MM.1S (cell line): ENCODE data around the gene GALNT9.

Experiments
- EZH2 ChIP-seq: fragments of 300-600 bp; sonication (generic); optimal IDR thresholded peaks from 2 replicates; pipeline ENCODE3; 2017; ENCODE audit warnings: low read depth, mild to moderate bottlenecking, antibody characterized with exemption, low read length, mixed read lengths
- EZH2phosphoT487 ChIP-seq: fragments of 300-600 bp; sonication (generic); IDR thresholded peaks from 2 replicates; pipeline ENCODE4 v1.6.1; 2018; ENCODE audit warnings: antibody characterized with exemption, low read length
- TF ChIP-seq, protein P1 (sequence below): fragments of 300-600 bp; sonication (generic); IDR thresholded peaks from 2 replicates; pipeline ENCODE4 v1.5.1; 2016; ENCODE audit warnings: antibody characterized with exemption, low read length, mixed read lengths

DNA sequence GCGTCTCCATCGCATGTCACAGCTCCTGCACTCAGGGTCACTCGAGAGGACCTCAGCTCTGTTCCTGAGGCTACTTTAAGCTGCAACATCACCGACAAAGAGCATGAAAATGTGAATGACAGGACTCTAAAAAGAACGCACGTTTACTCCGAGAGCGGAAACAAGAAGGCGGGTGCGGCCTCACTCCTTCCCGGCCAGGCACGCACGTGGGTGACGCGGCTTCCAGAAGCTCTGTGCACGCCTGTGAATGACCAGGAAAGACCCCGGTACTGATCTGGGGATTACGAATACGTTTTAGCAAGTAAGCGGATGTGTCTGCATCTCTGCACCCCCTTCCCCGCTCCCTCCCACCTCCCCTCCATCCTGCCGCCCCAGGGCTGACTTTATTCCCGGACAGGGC is 15.2 kb upstream of the GALNT9 start:
- TF ChIP-seq, protein P1, sequence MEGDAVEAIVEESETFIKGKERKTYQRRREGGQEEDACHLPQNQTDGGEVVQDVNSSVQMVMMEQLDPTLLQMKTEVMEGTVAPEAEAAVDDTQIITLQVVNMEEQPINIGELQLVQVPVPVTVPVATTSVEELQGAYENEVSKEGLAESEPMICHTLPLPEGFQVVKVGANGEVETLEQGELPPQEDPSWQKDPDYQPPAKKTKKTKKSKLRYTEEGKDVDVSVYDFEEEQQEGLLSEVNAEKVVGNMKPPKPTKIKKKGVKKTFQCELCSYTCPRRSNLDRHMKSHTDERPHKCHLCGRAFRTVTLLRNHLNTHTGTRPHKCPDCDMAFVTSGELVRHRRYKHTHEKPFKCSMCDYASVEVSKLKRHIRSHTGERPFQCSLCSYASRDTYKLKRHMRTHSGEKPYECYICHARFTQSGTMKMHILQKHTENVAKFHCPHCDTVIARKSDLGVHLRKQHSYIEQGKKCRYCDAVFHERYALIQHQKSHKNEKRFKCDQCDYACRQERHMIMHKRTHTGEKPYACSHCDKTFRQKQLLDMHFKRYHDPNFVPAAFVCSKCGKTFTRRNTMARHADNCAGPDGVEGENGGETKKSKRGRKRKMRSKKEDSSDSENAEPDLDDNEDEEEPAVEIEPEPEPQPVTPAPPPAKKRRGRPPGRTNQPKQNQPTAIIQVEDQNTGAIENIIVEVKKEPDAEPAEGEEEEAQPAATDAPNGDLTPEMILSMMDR, result no peak
- TF ChIP-seq EZH2phosphoT487 (no peak), EZH2 (no peak)
